ENCODE results near the gene TICAM1.
A peak's percentile ranks its signal among the peaks of the same experiment; 100 is the strongest.

Gene TICAM1

DNA sequence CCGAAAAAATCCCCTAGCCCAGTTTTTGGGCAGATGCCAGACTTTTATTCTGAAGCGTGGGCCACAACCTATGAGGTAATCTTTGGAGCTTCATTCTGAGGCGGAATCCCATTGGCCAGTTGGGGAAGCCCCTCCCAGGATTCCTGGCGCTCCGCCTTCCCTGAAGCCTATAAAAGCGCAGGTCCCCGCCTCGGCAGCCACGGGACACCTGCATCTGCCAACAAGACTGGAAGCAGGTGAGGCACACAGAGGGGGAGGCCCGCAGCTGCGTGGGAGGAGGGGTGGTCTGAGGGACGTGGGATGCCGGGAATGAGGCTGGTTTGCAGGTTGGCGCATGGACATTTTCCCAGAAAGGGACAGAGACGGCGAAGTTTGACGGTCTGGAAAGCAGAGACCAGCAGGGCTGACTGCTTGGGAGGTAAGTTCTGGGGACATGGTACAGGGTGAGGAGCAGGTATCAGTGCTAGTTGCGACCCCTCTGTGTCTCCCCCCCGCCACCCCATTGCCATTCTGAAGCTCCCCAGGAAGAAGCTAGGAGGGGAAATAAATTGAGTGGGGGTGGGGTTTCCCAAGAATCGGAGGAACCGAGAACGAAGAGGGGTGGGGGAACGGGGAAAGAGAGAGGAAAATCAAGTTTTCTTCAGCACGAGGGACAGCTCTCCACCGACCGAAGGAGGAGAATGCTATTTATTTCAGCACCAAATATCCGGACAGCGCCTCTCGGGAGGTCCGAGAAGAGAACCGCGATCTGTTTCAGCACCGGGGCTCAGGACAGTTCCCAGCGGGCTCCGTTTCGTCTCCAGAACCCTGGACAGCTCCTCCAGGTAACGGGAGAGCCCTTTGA, 62.4 kb downstream of the TICAM1 start:
- DNase-seq (ENCODE audit: low spot score): peak; percentile 78

Data from HuH-7.5 (cell line).